WTC11 (cell line): Measurements from ENCODE around the gene NFIX. TPM values are rescaled to one million over a fixed set of nuclear protein-coding genes. Genes with fewer than 3 reads are reported as not detected.

Experiments
- ATF1 ChIP-seq: sonication (generic); formaldehyde crosslinking; IDR thresholded peaks from 2 replicates; pipeline ENCODE4 v1.8.1; 2023; ENCODE audit warnings: mild to moderate bottlenecking, moderate library complexity, missing genetic modification reagents
- CREM ChIP-seq: sonication (generic); formaldehyde crosslinking; IDR thresholded peaks from 2 replicates; pipeline ENCODE4 v1.8.1; 2022; ENCODE audit warnings: mild to moderate bottlenecking, missing genetic modification reagents, moderate library complexity
- GTF2I ChIP-seq: fragments of 250-450 bp; sonication (Bioruptor Pico); conservative IDR thresholded peaks from 2 replicates; pipeline ENCODE4 v1.4.0; 2021; ENCODE audit warnings: mild to moderate bottlenecking
- NR3C1 ChIP-seq: sonication (generic); formaldehyde crosslinking; conservative IDR thresholded peaks from 2 replicates; pipeline ENCODE4 v1.8.1; 2023; ENCODE audit warnings: low read depth, mild to moderate bottlenecking, missing genetic modification reagents
- OVOL2 ChIP-seq: fragments of 250-450 bp; sonication (Bioruptor Pico); IDR thresholded peaks from 2 replicates; pipeline ENCODE4 v1.9.0; 2021; ENCODE audit warnings: mild to moderate bottlenecking, borderline replicate concordance
- PRRX2 ChIP-seq: fragments of 250-450 bp; sonication (Bioruptor Pico); IDR thresholded peaks from 2 replicates; pipeline ENCODE4 v1.8.0; 2021; ENCODE audit warnings: mild to moderate bottlenecking
- SOX15 ChIP-seq: fragments of 250-450 bp; sonication (Bioruptor Pico); IDR thresholded peaks from 2 replicates; pipeline ENCODE4 v1.9.0; 2021; ENCODE audit warnings: mild to moderate bottlenecking
- SP1 ChIP-seq: sonication (generic); formaldehyde crosslinking; conservative IDR thresholded peaks from 2 replicates; pipeline ENCODE4 v1.8.1; 2022; ENCODE audit warnings: missing genetic modification reagents
- TEAD1 ChIP-seq: sonication (generic); formaldehyde crosslinking; IDR thresholded peaks from 2 replicates; pipeline ENCODE4 v1.8.0; 2022; ENCODE audit warnings: mild to moderate bottlenecking, missing genetic modification reagents
- ZNF396 ChIP-seq: fragments of 250-450 bp; sonication (Bioruptor Pico); IDR thresholded peaks from 2 replicates; pipeline ENCODE4 v1.8.0; 2021; ENCODE audit warnings: mild to moderate bottlenecking, moderate library complexity, borderline replicate concordance
- ZNF423 ChIP-seq: fragments of 250-450 bp; sonication (Bioruptor Pico); IDR thresholded peaks from 2 replicates; pipeline ENCODE4 v2.1.2; 2022; ENCODE audit warnings: mild to moderate bottlenecking, moderate library complexity
- total RNA-seq: library from RNA; stranded (reverse); gene quantifications from 3 replicates; pipeline ENCODE4 v1.2.3, GENCODE V29; 2021
- TF ChIP-seq, protein P1 (sequence below): sonication (generic); formaldehyde crosslinking; IDR thresholded peaks from 2 replicates; pipeline ENCODE4 v1.8.1; 2022; ENCODE audit warnings: mild to moderate bottlenecking, missing genetic modification reagents, moderate library complexity, borderline replicate concordance
- TF ChIP-seq, protein P2 (sequence below): sonication (generic); formaldehyde crosslinking; IDR thresholded peaks from 2 replicates; pipeline ENCODE4 v1.8.0; 2022; ENCODE audit warnings: missing genetic modification reagents
- TF ChIP-seq, protein P3 (sequence below): sonication (generic); formaldehyde crosslinking; IDR thresholded peaks from 2 replicates; pipeline ENCODE4 v1.8.1; 2022; ENCODE audit warnings: mild to moderate bottlenecking, moderate library complexity, missing genetic modification reagents
- TF ChIP-seq, protein P4 (sequence below): fragments of 250-450 bp; sonication (Bioruptor Pico); IDR thresholded peaks from 2 replicates; pipeline ENCODE4 v2.1.2; 2022; ENCODE audit warnings: mild to moderate bottlenecking, moderate library complexity
- TF ChIP-seq, protein P5 (sequence below): sonication (generic); formaldehyde crosslinking; IDR thresholded peaks from 2 replicates; pipeline ENCODE4 v1.8.1; 2023; ENCODE audit warnings: mild to moderate bottlenecking, moderate library complexity, missing genetic modification reagents
- TF ChIP-seq, protein P6 (sequence below): fragments of 250-450 bp; sonication (Bioruptor Pico); conservative IDR thresholded peaks from 2 replicates; pipeline ENCODE4 v1.9.0; 2021; ENCODE audit warnings: mild to moderate bottlenecking
- TF ChIP-seq, protein P7 (sequence below): sonication (generic); formaldehyde crosslinking; IDR thresholded peaks from 2 replicates; pipeline ENCODE4 v1.8.0; 2022; ENCODE audit warnings: mild to moderate bottlenecking, missing genetic modification reagents

Gene NFIX
- total RNA-seq, 1 experiment from 2014 or later = 1.4 TPM

DNA sequence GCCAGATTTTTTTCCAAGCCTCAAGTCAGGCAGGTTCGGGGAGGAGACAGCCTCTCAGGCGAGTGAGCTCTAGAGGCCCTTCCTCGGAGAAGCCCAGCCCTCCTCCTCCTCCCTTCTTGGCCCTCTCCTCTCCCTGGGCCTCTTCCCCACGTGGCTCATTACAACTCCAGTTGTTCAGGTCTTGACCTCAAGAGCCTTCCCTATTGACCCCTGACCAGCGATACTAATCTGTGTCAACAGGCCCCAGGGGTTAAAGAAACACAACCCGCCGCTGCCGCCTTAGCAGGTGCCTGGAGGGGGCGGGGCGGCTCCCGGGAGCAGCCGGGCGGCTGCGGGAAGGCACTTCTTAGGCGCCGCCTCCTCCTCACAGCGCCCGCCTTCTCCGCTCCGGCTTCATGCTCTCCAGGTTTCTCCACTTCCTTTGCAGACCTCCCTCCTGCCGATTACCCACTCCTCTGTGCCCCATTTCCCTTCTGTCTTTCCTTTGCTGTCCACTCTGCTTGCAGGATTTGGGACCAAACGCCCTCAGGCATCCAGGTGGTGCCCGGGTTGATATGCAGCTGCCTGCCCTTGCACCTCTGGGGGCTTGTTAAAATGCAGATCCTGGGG lies 56.4 kb downstream of the NFIX start (continued):
- TF ChIP-seq, protein P1, sequence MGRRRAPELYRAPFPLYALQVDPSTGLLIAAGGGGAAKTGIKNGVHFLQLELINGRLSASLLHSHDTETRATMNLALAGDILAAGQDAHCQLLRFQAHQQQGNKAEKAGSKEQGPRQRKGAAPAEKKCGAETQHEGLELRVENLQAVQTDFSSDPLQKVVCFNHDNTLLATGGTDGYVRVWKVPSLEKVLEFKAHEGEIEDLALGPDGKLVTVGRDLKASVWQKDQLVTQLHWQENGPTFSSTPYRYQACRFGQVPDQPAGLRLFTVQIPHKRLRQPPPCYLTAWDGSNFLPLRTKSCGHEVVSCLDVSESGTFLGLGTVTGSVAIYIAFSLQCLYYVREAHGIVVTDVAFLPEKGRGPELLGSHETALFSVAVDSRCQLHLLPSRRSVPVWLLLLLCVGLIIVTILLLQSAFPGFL (CRISPR knock-in tag) = no peak
- no peak for TF ChIP-seq SOX15 (CRISPR knock-in tag)
- TF ChIP-seq CREM (CRISPR knock-in tag) = no peak
- no peak for TF ChIP-seq ZNF423 (CRISPR knock-in tag)
- TF ChIP-seq, protein P2, sequence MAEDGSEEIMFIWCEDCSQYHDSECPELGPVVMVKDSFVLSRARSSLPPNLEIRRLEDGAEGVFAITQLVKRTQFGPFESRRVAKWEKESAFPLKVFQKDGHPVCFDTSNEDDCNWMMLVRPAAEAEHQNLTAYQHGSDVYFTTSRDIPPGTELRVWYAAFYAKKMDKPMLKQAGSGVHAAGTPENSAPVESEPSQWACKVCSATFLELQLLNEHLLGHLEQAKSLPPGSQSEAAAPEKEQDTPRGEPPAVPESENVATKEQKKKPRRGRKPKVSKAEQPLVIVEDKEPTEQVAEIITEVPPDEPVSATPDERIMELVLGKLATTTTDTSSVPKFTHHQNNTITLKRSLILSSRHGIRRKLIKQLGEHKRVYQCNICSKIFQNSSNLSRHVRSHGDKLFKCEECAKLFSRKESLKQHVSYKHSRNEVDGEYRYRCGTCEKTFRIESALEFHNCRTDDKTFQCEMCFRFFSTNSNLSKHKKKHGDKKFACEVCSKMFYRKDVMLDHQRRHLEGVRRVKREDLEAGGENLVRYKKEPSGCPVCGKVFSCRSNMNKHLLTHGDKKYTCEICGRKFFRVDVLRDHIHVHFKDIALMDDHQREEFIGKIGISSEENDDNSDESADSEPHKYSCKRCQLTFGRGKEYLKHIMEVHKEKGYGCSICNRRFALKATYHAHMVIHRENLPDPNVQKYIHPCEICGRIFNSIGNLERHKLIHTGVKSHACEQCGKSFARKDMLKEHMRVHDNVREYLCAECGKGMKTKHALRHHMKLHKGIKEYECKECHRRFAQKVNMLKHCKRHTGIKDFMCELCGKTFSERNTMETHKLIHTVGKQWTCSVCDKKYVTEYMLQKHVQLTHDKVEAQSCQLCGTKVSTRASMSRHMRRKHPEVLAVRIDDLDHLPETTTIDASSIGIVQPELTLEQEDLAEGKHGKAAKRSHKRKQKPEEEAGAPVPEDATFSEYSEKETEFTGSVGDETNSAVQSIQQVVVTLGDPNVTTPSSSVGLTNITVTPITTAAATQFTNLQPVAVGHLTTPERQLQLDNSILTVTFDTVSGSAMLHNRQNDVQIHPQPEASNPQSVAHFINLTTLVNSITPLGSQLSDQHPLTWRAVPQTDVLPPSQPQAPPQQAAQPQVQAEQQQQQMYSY (CRISPR knock-in tag) = peak; percentile 45; the same call in 1 of the 2 replicates
- TF ChIP-seq, protein P3, sequence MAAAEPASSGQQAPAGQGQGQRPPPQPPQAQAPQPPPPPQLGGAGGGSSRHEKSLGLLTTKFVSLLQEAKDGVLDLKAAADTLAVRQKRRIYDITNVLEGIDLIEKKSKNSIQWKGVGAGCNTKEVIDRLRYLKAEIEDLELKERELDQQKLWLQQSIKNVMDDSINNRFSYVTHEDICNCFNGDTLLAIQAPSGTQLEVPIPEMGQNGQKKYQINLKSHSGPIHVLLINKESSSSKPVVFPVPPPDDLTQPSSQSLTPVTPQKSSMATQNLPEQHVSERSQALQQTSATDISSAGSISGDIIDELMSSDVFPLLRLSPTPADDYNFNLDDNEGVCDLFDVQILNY = no peak
- TF ChIP-seq, protein P4, sequence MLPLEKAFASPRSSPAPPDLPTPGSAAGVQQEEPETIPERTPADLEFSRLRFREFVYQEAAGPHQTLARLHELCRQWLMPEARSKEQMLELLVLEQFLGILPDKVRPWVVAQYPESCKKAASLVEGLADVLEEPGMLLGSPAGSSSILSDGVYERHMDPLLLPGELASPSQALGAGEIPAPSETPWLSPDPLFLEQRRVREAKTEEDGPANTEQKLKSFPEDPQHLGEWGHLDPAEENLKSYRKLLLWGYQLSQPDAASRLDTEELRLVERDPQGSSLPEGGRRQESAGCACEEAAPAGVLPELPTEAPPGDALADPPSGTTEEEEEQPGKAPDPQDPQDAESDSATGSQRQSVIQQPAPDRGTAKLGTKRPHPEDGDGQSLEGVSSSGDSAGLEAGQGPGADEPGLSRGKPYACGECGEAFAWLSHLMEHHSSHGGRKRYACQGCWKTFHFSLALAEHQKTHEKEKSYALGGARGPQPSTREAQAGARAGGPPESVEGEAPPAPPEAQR (CRISPR knock-in tag) = no peak
- no peak for TF ChIP-seq ZNF396 (CRISPR knock-in tag)
- no peak for TF ChIP-seq TEAD1 (CRISPR knock-in tag)
- TF ChIP-seq, protein P5, sequence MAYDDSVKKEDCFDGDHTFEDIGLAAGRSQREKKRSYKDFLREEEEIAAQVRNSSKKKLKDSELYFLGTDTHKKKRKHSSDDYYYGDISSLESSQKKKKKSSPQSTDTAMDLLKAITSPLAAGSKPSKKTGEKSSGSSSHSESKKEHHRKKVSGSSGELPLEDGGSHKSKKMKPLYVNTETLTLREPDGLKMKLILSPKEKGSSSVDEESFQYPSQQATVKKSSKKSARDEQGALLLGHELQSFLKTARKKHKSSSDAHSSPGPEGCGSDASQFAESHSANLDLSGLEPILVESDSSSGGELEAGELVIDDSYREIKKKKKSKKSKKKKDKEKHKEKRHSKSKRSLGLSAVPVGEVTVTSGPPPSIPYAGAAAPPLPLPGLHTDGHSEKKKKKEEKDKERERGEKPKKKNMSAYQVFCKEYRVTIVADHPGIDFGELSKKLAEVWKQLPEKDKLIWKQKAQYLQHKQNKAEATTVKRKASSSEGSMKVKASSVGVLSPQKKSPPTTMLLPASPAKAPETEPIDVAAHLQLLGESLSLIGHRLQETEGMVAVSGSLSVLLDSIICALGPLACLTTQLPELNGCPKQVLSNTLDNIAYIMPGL (CRISPR knock-in tag) = no peak
- TF ChIP-seq, protein P6, sequence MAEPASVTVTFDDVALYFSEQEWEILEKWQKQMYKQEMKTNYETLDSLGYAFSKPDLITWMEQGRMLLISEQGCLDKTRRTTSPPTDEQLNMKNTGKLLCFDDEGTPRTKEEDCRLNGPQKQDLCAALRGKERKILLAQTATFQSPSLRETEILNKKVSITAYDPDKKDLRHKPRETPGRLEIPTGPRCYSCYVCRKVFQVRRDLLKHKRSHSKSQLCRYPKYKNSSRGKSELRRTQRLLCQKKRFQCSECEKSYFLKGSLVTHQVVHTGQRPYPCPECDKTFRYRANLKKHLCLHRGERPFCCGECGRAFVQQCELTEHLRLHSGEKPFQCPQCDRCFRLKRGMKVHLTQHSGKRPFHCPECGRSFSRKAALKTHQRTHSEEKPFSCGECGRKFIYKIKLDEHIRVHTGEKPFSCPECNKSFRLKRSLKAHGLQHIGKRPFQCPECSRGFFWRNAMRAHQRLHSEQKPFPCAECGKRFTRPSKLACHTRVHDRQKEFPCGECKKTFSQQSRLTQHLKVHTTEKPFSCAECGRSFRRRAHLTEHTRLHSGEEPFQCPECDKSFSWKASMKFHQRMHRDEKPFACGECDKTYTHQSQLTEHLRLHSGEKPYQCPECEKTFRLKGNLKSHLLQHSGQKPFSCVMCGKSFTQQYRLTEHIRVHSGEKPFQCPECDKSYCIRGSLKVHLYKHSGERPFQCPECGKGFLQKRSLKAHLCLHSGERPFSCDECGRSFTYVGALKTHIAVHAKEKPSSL (CRISPR knock-in tag) = no peak
- TF ChIP-seq, protein P7, sequence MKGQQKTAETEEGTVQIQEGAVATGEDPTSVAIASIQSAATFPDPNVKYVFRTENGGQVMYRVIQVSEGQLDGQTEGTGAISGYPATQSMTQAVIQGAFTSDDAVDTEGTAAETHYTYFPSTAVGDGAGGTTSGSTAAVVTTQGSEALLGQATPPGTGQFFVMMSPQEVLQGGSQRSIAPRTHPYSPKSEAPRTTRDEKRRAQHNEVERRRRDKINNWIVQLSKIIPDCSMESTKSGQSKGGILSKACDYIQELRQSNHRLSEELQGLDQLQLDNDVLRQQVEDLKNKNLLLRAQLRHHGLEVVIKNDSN (CRISPR knock-in tag) = peak; percentile 45; the same call in 1 of the 2 replicates
- TF ChIP-seq NR3C1 (CRISPR knock-in tag) = no peak
- no peak for TF ChIP-seq ATF1 (CRISPR knock-in tag)
- TF ChIP-seq GTF2I (CRISPR knock-in tag) = no peak
- no peak for TF ChIP-seq PRRX2 (CRISPR knock-in tag)
- no peak for TF ChIP-seq OVOL2 (CRISPR knock-in tag)
- peak; percentile 65 for TF ChIP-seq SP1 (CRISPR knock-in tag)
